GM19240 (cell line): Measurements from ENCODE around the gene APOL2.
A peak's percentile ranks its signal among the peaks of the same experiment; 100 is the strongest.
"Not testable (repeated sequence)": the region's sequence is repeated elsewhere in the genome, so short reads cannot be mapped to it uniquely, and the experiment has no call there.

Source experiments
- DNase-seq: peaks from one replicate; pipeline ENCODE4 v3.0.0; 2011; ENCODE audit warnings: low spot score; ENCODE audit not compliant: insufficient read length

Gene APOL2, protein sequence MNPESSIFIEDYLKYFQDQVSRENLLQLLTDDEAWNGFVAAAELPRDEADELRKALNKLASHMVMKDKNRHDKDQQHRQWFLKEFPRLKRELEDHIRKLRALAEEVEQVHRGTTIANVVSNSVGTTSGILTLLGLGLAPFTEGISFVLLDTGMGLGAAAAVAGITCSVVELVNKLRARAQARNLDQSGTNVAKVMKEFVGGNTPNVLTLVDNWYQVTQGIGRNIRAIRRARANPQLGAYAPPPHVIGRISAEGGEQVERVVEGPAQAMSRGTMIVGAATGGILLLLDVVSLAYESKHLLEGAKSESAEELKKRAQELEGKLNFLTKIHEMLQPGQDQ

DNA sequence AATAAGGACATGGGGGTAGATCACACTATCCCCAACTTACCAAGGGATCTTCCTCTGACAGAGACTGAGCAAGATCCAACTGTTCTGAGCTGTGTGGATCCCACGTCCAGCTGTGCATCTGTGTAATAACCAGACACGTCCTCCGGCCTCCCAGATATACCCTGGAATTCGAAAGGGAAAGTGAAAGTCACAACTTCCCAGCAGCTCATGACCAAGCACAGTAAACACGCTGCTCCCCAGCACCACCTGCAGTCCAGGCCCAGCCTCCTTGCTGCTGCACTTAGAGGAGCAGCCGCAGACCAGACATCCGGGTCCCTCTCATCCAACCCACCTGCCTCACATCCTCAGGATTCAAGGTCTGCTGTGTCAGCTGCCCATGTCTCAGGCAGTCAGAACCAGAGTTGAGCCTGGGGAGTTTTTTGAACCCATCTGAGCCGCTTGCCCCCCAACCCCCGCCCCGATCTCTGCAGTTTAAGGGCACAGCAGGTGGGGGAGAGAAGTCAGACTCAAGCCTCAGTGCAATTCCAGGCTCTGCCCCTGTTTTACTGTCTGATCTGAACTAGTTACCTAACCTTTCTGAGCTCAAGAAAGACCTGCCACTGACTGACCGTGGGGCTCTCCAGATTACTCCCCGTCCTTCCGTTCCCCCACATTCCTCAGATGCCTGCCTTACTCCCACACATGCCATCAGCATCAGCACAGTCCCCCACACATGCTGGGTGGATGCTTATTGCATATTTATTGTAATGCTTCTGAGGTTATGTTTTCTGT lies at the start of gene APOL2:
TSS of gene APOL2 (minus strand) at position 127 of the 771 bp plus-strand sequence. CDS start 6,365 bp downstream, outside the sequence.
- peak; percentile 89 for DNase-seq

DNA sequence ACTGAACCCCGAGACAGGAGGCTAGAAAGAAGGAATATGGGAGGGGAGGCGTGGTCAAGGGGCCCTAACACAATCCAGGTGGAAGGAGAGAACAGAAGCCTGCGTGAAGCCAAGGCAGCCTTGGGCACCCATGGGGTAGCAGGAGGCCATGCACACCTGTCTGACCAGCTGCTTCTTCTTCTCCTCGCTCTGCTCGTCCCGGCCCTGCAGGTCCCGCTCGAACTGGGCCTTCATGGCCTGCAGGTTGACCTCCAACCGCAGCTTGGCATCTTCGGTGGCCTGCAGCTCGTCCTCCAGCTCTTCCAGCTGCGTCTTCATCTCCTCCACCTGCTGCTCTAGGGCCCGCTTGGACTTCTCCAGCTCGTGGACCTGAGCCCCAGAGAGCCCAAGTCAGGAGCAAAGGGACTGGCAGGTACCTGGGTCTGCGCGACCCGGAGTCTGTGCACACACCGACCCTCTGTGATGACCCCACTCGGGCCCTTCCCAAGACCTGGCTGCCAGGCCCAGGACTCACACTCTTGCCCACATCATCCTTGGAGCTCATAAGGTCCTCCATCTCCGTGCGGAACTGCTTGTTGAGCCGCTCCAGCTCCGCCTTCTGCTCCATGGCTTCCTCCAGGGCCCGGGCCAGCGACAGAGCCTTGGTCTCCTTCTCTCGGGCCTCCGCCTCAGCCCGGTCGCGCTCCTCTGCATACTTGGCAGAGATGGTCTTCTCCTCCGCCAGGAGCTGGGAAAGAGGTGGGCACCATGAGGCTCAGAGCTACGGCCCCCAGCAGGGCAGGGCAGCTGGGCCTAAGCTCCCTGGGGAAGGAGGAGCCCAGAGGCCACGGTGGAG lies 49.5 kb upstream of the APOL2 start:
- DNase-seq: no peak

DNA sequence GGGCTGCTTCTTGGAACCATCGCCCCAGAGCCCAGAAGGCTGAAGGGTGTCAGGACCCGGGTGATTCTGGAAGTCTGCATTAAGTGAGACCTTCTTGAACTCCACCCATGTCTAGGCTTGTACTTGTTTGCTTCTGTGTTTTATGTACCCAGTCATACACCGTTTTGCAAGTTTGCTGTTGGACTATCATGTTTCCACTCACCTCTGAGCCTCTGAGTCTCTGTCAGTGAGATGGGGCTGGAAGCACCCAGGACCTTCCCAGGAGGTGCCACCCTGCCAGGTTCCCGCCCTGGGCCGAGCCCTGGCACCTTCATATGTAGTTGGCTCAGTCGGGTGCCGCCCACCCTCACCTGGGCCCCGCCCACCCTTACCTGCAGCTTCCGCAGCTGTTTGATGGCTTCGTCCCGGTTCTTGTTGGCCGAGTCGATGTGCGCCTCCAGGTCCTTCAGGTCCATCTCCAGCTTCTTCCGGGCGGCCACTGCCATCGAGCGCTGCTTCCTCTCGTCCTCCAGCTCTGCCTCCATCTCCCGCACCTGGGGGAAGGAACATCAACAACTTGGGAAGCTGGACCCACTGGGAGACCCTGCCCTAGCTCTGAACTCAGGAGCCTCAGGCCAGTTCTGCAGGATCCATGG lies 48.7 kb upstream of the APOL2 start:
- DNase-seq: no peak

DNA sequence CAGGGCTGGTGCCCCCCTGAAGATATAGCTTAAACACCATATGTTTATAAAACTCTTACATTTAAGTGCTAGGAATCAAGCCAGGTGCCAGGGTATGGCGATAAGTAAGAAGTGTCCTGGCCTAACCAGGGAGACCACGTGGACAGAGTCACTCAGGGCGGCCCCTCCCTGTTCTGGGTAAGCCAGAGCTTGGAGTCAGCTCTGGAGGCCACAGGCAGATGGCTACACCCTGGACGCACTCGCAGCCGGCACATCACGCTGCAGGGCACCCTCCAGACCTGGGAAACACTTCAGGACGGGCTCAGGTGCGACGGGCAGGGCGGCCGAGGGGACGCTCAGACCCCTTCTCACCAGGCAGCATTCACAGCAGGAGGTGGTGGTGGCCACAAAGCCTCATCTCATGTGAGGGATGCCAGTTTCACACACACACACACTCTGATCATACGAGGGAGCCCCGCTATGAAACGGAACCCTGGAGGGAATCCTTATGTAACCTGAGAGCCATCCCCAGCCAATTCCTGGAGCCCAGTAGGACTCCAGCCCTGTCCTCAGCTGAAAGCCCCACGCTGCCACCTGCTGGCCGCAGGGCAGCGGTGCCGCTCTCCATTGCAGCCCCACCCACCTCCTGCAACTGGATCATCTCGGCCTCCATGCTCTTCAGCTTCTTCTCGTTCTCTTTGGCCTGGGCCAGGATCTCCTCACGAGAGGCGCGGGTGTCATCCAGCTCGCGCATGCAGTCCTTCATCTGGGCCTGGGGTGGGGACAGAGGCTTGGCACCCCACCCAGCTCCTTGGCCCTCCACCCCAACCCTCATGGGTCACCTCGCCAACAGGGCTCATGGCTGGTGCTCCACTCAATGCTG lies 47.0 kb upstream of the APOL2 start:
- peak; percentile 75 for DNase-seq

DNA sequence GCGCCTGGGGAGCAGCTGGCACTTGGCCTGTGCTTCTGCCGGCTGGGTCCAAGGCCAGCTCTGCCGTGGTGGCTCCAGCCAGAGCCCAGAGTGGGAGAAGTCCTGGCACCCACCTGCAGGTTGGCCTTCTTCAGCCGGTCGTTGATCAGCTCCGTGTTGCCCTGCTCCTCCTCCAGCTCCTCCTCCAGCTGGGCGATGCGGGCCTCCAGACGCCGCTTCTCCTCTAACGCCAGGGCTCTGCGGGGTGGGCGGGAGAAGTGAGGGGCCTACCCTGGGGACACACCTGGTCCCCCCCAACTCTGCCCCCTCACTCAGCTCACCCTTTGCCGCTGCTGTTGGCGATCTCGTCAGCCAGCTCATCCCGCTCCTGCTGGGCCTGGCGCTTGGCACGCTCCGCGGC lies 46.2 kb upstream of the APOL2 start:
- DNase-seq: no peak

DNA sequence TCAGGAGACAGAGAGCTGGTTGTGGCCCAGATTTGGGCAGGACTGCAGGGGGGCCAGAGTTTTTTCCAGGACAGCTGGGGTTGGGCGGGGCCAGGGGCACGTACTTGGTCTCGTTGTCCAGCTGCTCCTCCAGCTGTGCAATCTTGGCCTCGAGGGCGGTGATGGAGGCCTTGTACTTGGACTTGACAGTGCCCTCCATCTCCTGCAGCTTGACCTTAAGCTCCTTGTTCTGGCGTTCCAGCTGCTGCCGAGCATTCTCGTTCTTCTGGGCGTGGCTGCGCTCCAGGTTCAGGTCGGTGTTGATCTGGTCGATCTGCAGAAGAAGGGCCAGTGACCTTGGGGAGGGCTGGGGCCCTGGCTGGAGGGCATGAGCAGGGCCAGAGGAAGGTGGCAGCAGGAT lies 45.7 kb upstream of the APOL2 start:
- DNase-seq: no peak

DNA sequence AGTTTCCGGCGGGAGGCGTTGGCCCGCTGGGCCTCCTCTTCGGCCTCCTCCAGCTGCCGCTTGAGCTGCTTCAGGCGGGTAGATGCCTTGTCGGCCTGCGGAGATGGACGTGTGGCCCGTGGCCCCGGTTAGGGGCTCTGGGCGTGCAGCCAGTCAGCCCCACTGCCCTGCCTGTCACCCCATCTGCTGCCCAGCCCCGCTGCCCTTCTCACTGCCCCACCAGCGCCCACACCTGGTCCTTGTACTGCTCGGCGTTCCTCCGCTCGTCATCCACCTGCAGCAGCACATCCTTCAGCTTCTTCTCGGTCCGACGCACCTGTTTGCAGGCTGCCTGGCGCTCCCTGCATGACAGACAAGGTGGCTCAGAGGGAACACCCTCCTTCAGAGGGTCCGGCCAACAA lies 44.8 kb upstream of the APOL2 start:
- DNase-seq: no peak

DNA sequence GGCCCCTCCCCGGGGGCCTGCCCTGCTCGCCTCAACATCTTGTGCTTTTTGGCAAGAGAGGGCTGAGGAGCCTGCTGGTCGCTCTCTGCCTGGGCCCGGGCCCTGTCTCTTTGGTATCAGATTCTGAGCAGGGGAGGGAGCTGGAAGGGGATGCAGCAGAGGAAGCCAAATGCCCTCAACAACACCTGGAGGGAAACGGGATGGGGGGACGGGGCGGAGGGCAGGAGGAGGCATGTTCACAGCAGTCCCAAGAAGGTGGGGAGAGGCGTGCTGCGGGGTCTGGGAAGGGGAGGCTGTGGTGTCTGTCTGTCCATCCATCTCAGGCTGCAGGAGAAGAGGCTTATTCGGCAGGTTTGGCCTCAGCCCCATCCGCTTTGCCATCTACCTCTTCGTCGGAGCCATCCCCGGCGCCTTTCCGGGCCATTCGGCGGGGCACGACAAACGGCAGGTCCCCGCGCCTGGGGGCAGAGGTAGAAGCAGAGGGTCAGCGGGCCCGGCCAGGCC lies 43.1 kb upstream of the APOL2 start:
- DNase-seq: no peak

DNA sequence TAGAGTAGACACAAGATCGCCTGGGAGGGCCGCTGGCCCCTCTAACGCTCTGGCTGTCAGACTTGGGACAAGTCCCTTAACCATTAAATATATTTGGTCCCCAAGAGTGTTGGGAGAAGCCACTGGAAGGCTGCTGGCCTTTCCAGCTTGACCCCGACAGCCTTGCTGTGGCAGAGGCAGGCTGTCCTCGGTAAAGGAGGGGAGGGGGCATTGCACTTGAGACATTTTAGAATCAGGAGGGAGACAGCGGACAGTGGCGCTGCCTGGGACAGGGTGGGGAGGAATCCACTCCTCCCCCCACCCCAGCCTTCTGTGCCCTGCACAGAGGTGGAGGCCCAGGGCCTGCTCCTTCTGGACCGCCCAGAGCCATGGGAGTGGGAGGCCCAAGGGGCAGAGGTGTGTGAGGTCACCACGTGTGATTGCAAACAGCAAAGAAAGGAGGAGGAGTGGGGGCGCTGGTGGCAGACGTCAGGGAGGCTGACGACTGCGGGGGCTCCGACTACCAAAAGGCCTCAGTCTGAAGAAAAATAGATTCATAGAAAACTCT lies 42.5 kb upstream of the APOL2 start:
- no peak for DNase-seq

DNA sequence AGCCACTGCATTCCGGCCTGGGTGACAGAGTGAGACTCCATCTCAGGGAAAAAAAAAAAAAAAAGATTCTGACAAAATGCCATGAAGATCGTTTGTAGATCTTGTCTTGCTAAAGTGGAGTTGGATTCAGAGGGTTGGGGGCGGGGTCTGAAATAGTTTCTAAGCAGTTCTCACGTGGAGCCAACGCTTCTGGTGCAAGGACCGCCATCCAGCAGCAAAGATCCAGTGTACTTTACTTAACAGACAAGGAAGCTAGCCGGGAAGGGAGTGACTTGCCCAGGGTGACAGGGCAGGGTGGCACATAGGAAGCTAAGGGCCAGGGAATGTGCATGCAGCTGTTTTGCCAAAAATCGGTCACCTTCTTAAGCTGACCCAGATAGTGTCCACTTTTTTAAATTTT lies 41.1 kb upstream of the APOL2 start:
- DNase-seq: no peak

DNA sequence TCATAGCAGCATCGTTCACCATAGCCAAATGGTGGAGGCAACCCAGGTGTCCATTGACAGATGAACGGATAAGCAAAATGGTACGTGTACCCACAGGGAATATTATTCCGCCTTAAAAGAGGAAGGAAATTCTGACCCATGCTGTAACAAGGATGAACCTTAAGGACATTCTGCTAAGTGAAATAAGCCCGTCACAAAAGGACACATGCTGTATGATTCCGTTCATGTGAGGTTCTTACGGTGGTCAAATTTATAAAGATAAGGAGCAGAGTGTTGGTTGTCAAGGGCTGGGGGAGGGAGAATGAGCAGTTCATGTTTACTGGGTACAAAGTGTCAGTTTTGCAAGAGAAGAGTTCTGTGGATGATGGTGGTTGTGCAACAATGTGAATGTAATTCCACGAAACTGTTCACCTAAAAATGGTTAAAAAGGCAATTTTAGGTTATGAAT lies 39.9 kb upstream of the APOL2 start:
- no peak for DNase-seq

DNA sequence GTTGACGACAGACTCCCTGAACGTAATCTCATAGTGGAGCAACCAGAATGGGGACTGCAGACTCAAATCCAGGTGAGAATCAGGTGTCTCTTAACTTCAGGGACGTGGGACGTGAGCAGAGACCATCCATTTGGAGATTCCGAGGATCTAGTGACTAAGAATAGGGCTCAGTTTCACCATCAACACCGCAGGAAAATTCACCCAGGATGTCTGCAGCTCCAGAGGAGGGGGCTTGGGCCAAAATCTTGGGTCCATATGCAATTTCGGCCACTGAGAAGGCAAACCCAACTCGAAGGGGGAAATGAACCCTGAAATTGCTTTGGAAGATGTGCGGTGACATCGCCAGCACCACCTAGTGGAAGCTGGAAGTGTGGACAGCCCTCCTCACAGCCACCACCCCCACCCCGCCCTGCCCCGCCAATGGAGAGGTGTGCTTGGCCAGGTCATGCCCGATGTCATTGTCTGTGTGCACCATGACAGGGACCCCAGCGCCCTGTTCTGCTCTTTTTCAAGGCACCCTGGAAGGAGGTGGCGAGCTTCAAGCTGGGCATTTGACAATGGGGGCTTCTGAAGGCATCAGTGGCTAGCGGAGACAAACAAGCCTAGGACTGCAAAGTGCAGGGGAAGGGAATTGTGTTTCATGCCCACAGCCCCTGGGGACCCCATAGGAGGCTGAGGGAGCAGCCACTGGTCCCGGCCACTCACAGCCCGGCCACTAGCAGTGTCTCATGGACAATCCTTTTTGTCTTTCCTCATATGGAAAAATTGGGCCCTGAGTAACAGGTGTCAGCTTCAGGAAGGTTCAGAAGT lies 38.4 kb upstream of the APOL2 start:
- peak; percentile 69 for DNase-seq

DNA sequence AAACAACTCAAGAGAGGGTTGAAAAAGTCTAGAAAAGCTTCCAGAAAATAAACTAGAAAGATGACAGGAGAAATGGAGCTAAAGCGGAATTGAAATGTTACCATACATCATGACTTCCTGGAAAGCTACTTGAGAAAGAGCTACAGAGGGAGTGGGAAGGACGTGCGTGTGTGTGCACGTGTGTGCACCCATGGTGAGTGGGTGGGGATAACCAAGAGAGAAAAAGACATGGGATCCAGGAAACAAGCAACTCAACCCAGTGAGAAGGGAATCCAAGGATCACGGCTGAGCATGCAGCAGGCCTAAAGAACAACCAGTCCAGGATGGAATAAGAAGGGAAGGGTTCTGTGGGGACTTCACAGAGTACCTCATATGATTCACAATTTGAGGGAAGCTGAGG lies 35.2 kb upstream of the APOL2 start:
- no peak for DNase-seq

DNA sequence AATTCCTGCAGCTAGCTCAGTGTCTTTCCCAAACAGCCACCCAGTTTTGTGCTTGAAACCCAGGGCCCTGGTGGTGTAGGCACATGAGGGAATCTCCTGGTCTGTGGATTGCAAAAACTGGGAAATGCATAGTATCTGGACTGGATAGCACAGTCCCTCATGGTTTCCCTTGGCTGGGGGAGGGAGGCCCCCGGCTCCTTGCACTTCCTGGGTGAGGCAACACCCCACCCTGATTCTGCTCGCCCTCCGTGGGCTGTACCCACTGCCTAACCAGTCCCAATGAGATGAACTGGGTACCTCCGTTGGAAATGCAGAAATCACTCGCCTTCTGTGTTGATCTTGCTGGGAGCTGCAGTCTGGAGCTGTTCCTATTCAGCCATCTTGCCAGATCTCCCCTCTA lies 32.6 kb upstream of the APOL2 start:
- not testable (repeated sequence) for DNase-seq

DNA sequence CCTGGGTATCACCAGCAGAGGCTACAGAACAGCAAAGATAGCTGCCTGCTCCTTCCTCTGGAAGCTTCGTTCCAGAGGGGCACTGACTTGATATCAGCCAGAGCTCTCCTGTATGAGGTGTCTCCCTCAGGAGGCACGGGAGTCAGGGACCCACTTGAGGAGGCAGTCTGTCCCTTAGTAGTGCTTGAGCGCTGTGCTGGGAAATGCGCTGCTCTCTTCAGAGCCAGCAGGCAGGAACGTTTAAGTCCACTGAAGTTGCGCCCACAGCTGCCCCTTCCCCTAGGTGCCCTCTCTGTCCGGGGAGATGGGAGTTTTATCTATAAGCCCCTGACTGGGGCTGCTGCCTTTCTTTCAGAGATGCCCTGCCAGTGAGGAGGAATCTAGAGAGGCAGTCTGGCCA lies 31.9 kb upstream of the APOL2 start:
- not testable (repeated sequence) for DNase-seq

DNA sequence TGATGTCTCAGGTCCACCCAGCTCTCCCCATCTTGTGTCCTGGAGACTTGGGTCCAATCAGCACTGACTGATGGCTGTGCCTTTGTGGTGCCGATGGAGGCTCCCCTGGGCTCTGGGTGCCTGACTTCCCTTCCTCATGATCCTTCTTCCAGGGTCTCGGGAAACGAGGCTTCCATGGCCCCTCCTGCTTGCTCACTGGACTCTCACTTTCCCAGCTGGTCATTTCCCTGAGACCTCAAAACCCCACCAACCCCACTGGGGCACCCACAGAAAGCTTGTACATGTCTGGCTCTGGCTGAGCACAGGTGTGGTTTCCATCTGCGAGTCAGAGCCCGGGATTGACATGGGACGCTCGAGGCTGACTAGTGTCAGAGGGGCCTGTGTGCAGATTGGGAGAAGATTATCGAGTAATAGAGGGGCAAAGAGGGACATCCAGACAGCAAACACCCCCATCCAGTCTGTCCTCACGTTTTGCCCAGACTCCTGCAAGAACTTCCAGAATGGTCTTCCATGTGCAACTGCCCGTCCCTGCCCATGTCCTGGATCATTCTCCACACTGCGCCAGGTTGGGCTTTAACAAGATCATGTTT lies 28.7 kb upstream of the APOL2 start:
- DNase-seq: no peak

DNA sequence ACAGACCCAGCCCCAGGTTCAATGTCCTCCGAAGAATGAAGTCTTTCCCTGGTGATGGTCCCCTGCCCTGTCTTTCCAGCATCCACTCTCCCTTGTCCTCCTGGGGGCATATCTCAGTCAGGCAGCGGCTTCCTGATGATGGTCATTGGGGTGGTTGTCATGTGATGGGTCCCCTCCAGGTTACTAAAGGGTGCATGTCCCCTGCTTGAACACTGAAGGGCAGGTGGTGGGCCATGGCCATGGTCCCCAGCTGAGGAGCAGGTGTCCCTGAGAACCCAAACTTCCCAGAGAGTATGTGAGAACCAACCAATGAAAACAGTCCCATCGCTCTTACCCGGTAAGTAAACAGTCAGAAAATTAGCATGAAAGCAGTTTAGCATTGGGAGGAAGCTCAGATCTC lies 27.7 kb upstream of the APOL2 start:
- DNase-seq: no peak

DNA sequence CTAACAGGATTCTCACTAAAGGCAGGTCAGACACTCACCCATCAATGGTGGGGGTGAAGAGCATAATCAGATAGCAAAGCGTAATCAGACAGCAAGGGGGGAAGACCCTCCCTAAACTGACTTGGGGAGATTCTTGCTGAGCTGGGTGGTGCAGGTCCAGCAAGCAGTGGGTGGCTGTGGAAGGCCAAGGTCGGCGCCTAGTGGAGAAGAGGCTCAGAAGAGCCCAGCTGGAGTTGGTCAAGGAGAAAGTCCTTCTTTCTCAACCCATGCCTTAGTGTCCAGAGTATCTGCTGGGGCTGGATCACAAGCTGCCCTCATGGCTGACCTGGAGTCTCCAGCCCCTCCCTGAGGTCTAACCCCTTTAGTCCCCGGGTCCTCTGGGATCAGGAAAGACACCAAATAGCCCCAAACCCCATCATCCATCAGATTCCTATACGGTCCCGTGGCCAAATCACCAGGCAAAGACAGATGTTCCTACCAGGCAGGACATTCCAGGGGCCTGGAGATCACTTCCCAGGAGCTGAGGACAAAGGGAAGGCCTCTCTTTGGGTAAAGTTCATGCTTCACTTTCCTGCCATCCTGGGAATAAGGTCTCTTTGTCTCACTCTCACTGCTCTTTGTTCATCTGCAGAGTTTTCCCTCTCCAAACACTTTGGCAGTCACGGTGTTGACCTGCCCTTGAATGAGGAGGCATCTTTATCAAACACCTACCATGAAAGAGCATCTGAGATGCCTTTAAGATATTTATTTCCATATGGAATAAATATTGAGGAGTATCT lies 24.7 kb upstream of the APOL2 start:
- DNase-seq: not testable (repeated sequence)
